H9 (cell line): ENCODE results near the gene NLRX1. TPM values are rescaled to one million over a fixed set of nuclear protein-coding genes. Genes with fewer than 3 reads are reported as not detected.

ENCODE experiments used
- DNase-seq: peaks from one replicate; pipeline ENCODE4 v3.0.0-alpha.2; 2017
- H2AFZ ChIP-seq: one replicate; pipeline ENCODE4 v1.6.1; 2013; ENCODE audit warnings: mild to moderate bottlenecking, low read length, control low read depth, moderate library complexity
- H2AK5ac ChIP-seq: 2 replicates; pipeline ENCODE4 v1.6.1; 2013; ENCODE audit warnings: low read length, control low read depth, mixed read lengths; ENCODE audit not compliant: insufficient read length
- H2BK120ac ChIP-seq: one replicate; pipeline ENCODE4 v1.6.1; 2013; ENCODE audit warnings: low read depth, mild to moderate bottlenecking, low read length, control low read depth, inconsistent platforms; ENCODE audit not compliant: poor library complexity, severe bottlenecking
- H2BK12ac ChIP-seq: 2 replicates; pipeline ENCODE4 v1.6.1; 2013; ENCODE audit warnings: low read length, control low read depth, mixed read lengths, low read depth; ENCODE audit not compliant: insufficient read length
- H2BK15ac ChIP-seq: 2 replicates; pipeline ENCODE4 v1.6.1; 2013; ENCODE audit warnings: low read depth, low read length, control low read depth
- H2BK20ac ChIP-seq: one replicate; pipeline ENCODE4 v1.6.1; 2013; ENCODE audit warnings: low read depth, mild to moderate bottlenecking, low read length, control low read depth, inconsistent platforms; ENCODE audit not compliant: poor library complexity, severe bottlenecking
- H2BK5ac ChIP-seq: 2 replicates; pipeline ENCODE4 v1.6.1; 2013; ENCODE audit warnings: low read length, control low read depth, mixed read lengths; ENCODE audit not compliant: insufficient read length
- H3K14ac ChIP-seq: 2 replicates; pipeline ENCODE4 v1.6.1; 2013; ENCODE audit warnings: low read length, control low read depth; ENCODE audit not compliant: insufficient read depth
- H3K18ac ChIP-seq: 2 replicates; pipeline ENCODE4 v1.6.1; 2013; ENCODE audit warnings: low read depth, mild to moderate bottlenecking, mixed read lengths, low read length, control low read depth; ENCODE audit not compliant: insufficient read length
- H3K23ac ChIP-seq: 2 replicates; pipeline ENCODE4 v1.6.1; 2013; ENCODE audit warnings: low read length, control low read depth, mixed read lengths, low read depth; ENCODE audit not compliant: insufficient read length
- H3K23me2 ChIP-seq: 2 replicates; pipeline ENCODE4 v1.6.1; 2013; ENCODE audit warnings: low read depth, mild to moderate bottlenecking, mixed read lengths, low read length, control low read depth; ENCODE audit not compliant: insufficient read length, poor library complexity, severe bottlenecking
- H3K27ac ChIP-seq: 2 replicates; pipeline ENCODE4 v1.5.1; 2013; ENCODE audit warnings: low read length, control low read depth, mixed read lengths, low read depth; ENCODE audit not compliant: insufficient read length
- H3K27me3 ChIP-seq: 2 replicates; pipeline ENCODE4 v1.6.1; 2013; ENCODE audit warnings: low read length, control low read depth, inconsistent platforms; ENCODE audit not compliant: insufficient read depth
- H3K4ac ChIP-seq: 2 replicates; pipeline ENCODE4 v1.6.1; 2013; ENCODE audit warnings: low read depth, mild to moderate bottlenecking, control low read depth, inconsistent platforms, low read length, moderate library complexity
- H3K4me1 ChIP-seq: 2 replicates; pipeline ENCODE4 v1.6.1; 2013; ENCODE audit warnings: low read length, control low read depth, inconsistent platforms; ENCODE audit not compliant: insufficient read depth
- H3K4me2 ChIP-seq: 2 replicates; pipeline ENCODE4 v1.6.1; 2013; ENCODE audit warnings: low read length, control low read depth, mixed read lengths; ENCODE audit not compliant: insufficient read length, insufficient read depth
- H3K56ac ChIP-seq: 2 replicates; pipeline ENCODE4 v1.6.1; 2013; ENCODE audit warnings: low read depth, mild to moderate bottlenecking, mixed read lengths, low read length, control low read depth; ENCODE audit not compliant: insufficient read length
- H3K79me1 ChIP-seq: 2 replicates; pipeline ENCODE4 v1.6.1; 2013; ENCODE audit warnings: low read depth, mild to moderate bottlenecking, moderate library complexity, low read length, control low read depth, inconsistent platforms; ENCODE audit not compliant: insufficient read depth, poor library complexity, severe bottlenecking
- H3K79me2 ChIP-seq: 2 replicates; pipeline ENCODE4 v1.6.1; 2013; ENCODE audit warnings: low read length, control low read depth, inconsistent platforms; ENCODE audit not compliant: insufficient read depth
- H3K9ac ChIP-seq: 2 replicates; pipeline ENCODE4 v1.6.1; 2013; ENCODE audit warnings: low read length, control low read depth, mixed read lengths; ENCODE audit not compliant: insufficient read length; ENCODE audit errors: extremely low read depth
- H3K9me3 ChIP-seq: one replicate; pipeline ENCODE4 v1.6.1; 2013; ENCODE audit warnings: low read depth, low read length, inconsistent platforms; ENCODE audit not compliant: control insufficient read depth
- H3T11ph ChIP-seq: one replicate; pipeline ENCODE4 v1.6.1; 2013; ENCODE audit warnings: mild to moderate bottlenecking, low read length, control low read depth, inconsistent platforms
- H4K20me1 ChIP-seq: one replicate; pipeline ENCODE4 v1.6.1; 2013; ENCODE audit not compliant: control insufficient read depth, insufficient read length, insufficient read depth
- H4K5ac ChIP-seq: 2 replicates; pipeline ENCODE4 v1.6.1; 2013; ENCODE audit warnings: low read depth, mild to moderate bottlenecking, mixed read lengths, low read length, control low read depth; ENCODE audit not compliant: insufficient read length
- H4K8ac ChIP-seq: replicated peaks from 2 replicates; pipeline ENCODE4 v1.6.1; 2013; ENCODE audit warnings: low read length, control low read depth, mixed read lengths, low read depth; ENCODE audit not compliant: insufficient read length
- H4K91ac ChIP-seq: 2 replicates; pipeline ENCODE4 v1.6.1; 2013; ENCODE audit warnings: low read depth, mild to moderate bottlenecking, moderate library complexity, mixed read lengths, low read length, control low read depth; ENCODE audit not compliant: insufficient read length
- H3K27ac Mint-ChIP-seq, 3 experiments: 2 replicates in 2 of 3; 3 replicates in 1 of 3; pipeline ENCODE4 v1.8.0; 2020 to 2021; ENCODE audit warnings: mixed read lengths in 3 of 3, mild to moderate bottlenecking in 1 of 3, moderate library complexity in 1 of 3
- H3K27me3 Mint-ChIP-seq: 2 replicates; pipeline ENCODE4 v1.8.0; 2021; ENCODE audit warnings: low read depth, mild to moderate bottlenecking, moderate library complexity, mixed read lengths
- H3K36me3 Mint-ChIP-seq, 3 experiments: 2 replicates in 2 of 3; 3 replicates in 1 of 3; pipeline ENCODE4 v1.8.0; 2020 to 2021; ENCODE audit warnings: low read depth in 3 of 3, mixed read lengths in 3 of 3; ENCODE audit not compliant: insufficient read depth in 1 of 3
- H3K4me1 Mint-ChIP-seq, 2 experiments: 2 replicates each; pipeline ENCODE4 v1.8.0; 2020; ENCODE audit warnings: mixed read lengths in 2 of 2
- H3K4me3 Mint-ChIP-seq, 2 experiments: 2 replicates in 1 of 2; 3 replicates in 1 of 2; pipeline ENCODE4 v1.8.0; 2020 to 2021; ENCODE audit warnings: mild to moderate bottlenecking in 2 of 2, mixed read lengths in 2 of 2, moderate library complexity in 1 of 2
- H3K9me3 Mint-ChIP-seq, 2 experiments: 2 replicates in 1 of 2; 3 replicates in 1 of 2; pipeline ENCODE4 v1.8.0; 2020; ENCODE audit warnings: mild to moderate bottlenecking in 2 of 2, mixed read lengths in 2 of 2, moderate library complexity in 1 of 2
- WGBS: extraction: QIAGEN DNeasy Blood & Tissue Kit; methylation state at CpG from one replicate; pipeline ENCODE4 v1.1.7; 2013; ENCODE audit warnings: missing lambda C conversion rate, low lambda C conversion rate, mixed read lengths; ENCODE audit not compliant: insufficient read length; ENCODE audit errors: extremely low coverage; 5-methylcytosine and 5-hydroxymethylcytosine counted together
- total RNA-seq: library from RNA; stranded (reverse); gene quantifications from 2 replicates; pipeline ENCODE4 v1.2.1, GENCODE V29; 2021
- TF ChIP-seq, protein P1 (sequence below): fragments of 200-600 bp; sonication (generic); conservative IDR thresholded peaks from 3 replicates; pipeline ENCODE4 v1.8.0; 2021; ENCODE audit warnings: antibody characterized with exemption, mild to moderate bottlenecking

NLRX1 gene
- total RNA-seq, 1 experiment from 2014 or later, result 18.2 TPM

DNA sequence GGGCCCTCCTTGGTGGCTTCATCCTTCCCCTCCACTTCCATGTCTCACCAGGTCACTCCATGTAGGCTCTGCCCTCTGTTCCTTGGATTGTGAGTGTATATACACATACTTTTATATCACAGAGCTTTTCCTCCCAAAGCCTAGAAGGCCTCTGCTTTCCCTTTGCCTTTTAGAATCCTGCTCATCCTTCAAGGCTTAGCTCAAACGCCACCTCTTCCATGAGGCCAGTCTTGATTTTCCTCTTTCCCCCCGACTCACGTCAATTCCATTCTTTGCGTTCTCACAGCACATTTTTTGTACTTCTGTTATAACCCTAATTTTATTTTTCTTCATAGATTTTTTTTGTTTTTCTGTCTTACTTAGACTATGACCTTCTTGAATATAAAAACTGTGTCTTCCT is 15.9 kb upstream of the NLRX1 start:
- H2AFZ ChIP-seq, result no peak overlapping the region
- no peaks in the 10 kb centered on the region for H4K20me1 ChIP-seq
- DNase-seq, result no peak
- no peak overlapping the region for H2BK120ac ChIP-seq
- no peak overlapping the region for H2BK15ac ChIP-seq
- H3K36me3 Mint-ChIP-seq, result no peaks in the 10 kb centered on the region; a peak in 1 of 7 replicates
- no peak overlapping the region for H3K4ac ChIP-seq
- H3K18ac ChIP-seq, result no peak overlapping the region
- H3K9ac ChIP-seq, result no peak overlapping the region
- H3K27ac ChIP-seq, result no peak overlapping the region
- H3K4me1 ChIP-seq, result no peaks in the 10 kb centered on the region; the same call in 1 of the 2 replicates
- peaks cover 18% of the 10 kb centered on the region for H3K27me3 ChIP-seq
- TF ChIP-seq, protein P1, sequence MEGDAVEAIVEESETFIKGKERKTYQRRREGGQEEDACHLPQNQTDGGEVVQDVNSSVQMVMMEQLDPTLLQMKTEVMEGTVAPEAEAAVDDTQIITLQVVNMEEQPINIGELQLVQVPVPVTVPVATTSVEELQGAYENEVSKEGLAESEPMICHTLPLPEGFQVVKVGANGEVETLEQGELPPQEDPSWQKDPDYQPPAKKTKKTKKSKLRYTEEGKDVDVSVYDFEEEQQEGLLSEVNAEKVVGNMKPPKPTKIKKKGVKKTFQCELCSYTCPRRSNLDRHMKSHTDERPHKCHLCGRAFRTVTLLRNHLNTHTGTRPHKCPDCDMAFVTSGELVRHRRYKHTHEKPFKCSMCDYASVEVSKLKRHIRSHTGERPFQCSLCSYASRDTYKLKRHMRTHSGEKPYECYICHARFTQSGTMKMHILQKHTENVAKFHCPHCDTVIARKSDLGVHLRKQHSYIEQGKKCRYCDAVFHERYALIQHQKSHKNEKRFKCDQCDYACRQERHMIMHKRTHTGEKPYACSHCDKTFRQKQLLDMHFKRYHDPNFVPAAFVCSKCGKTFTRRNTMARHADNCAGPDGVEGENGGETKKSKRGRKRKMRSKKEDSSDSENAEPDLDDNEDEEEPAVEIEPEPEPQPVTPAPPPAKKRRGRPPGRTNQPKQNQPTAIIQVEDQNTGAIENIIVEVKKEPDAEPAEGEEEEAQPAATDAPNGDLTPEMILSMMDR, result no peak
- no peak overlapping the region for H3K56ac ChIP-seq
- H3K9me3 ChIP-seq, result no peaks in the 10 kb centered on the region
- H4K5ac ChIP-seq, result no peak overlapping the region
- no peak overlapping the region for H4K8ac ChIP-seq
- H3T11ph ChIP-seq, result no peak overlapping the region
- no peak overlapping the region for H2BK12ac ChIP-seq
- H3K79me2 ChIP-seq, result no peaks in the 10 kb centered on the region
- H3K4me2 ChIP-seq, result no peak overlapping the region
- no peaks in the 10 kb centered on the region for H3K79me1 ChIP-seq
- no peak overlapping the region for H2AK5ac ChIP-seq
- no peak overlapping the region for H3K14ac ChIP-seq
- H3K23me2 ChIP-seq, result peaks cover 16% of the 10 kb centered on the region
- H3K4me1 Mint-ChIP-seq, result peaks cover 17 to 24% of the 10 kb centered on the region in 2 experiments
- 100% methylated on average over 3 of the region's 4 CpGs for WGBS
- H3K4me3 Mint-ChIP-seq, result no peak overlapping the region
- no peak overlapping the region for H2BK5ac ChIP-seq
- no peaks in the 10 kb centered on the region for H3K9me3 Mint-ChIP-seq
- H3K23ac ChIP-seq, result no peak overlapping the region
- peaks cover 64% of the 10 kb centered on the region for H3K27me3 Mint-ChIP-seq
- no peak overlapping the region for H4K91ac ChIP-seq
- no peak overlapping the region for H3K27ac Mint-ChIP-seq
- H2BK20ac ChIP-seq, result no peak overlapping the region
